Activated CD8-positive, alpha-beta memory T cell treated with anti-CD3 and anti-CD28 coated beads for 48 hours (primary cell): Measurements from ENCODE around the gene RSF1.

Experiments used
- DNase-seq, 3 experiments: peaks; one replicate each; pipeline ENCODE4 v3.0.0-alpha.2; 2020; ENCODE audit warnings: low read depth in 2 of 3, low spot score in 2 of 3

RSF1 gene

GRCh38 chr11:77752516-77752915 lies 68.0 kb downstream of the RSF1 start:
- no peak for DNase-seq

GRCh38 chr11:77750394-77751156 lies 69.9 kb downstream of the RSF1 start:
- no peak for DNase-seq

GRCh38 chr11:77749232-77749631 lies 71.3 kb downstream of the RSF1 start:
- DNase-seq, result no peak

- DNase-seq, result no peak
Observed at GRCh38 chr11:77748266-77748665, 72.3 kb downstream of the RSF1 start.

DNA sequence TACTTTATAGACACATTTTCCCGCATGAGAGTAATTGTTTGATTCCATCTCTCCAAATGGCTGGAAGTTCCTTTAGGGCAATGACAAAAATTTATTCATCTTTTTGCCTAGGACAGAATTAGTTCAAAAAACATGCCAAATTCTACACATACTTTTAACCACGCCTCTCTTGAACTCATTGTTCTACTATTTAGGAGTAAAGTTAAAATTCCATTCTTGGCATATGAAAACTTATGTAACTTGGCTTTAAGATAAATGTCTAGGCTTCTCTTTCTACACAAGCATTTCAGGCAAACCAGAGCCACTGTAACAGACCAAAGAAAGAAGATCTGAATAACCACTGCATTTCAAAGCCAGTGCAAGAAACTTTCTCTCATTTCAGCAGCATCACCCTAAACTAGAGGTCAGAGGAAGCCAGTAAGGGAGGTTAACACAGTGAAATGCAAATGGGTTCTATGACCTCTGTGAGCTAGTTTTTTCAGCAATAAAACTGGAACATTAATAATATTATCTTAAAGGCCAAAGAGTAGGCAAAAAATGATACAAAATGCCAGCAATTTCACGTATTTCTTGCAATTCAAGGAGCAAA lies 73.0 kb downstream of the RSF1 start:
- no peak for DNase-seq

DNA sequence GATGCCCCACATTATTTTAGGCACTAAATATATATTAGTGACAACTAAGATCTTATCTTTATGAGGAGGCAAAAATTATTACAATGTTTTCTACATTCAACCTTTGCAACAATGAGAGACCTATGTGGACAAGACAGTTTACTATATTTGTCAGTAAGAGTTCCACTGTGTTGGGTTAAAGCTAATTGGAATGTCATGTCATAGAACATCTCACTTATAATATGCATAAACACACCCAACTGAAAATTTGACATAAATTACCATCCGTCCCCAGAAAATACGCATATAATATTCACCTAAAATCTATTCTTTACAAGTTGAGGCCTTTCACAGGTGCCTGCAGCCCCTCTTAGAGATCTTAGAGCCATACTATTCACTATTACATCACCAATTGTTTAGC lies 84.0 kb downstream of the RSF1 start:
- no peak for DNase-seq

DNA sequence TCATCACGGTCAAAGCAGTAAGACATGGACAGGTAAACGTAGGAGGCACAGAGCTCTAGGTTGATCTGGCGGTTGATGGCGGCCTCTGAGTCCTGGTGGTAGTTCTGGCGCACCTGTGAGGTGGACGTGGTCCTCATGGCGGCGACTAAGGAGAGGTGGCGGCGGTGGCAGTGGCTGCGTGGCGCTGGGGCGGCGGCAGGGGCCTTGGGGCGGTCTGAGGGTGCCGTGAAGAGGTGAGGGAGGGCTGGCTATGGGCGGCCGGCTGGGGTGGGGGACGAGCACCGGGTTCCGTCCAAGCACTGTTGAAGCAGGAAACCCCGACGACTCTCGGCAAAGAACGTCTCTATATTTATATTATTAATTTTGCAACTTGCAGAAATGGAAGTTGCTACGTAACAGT lies 85.6 kb downstream of the RSF1 start:
- no peak for DNase-seq

DNA sequence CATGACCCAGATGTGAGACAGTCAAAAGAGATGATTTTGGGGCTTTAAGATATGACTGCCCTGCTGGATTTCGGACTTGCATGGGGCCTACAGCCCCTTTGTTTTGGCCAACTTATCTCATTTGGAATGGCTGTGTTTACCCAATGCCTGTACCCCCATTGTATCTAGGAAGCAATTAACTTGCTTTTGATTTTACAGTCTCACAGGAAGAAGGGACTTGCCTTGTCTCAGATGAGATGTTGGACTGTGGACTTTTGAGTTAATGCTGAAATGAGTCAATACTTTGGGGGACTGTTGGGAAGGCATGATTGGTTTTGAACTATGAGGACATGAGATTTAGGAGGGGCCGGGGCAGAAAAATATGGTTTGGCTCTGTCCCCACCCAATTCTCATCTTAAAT lies 88.4 kb downstream of the RSF1 start:
- DNase-seq, result no peak

- no peak for DNase-seq
Observed at GRCh38 chr11:77730789-77731188, 89.7 kb downstream of the RSF1 start.

DNA sequence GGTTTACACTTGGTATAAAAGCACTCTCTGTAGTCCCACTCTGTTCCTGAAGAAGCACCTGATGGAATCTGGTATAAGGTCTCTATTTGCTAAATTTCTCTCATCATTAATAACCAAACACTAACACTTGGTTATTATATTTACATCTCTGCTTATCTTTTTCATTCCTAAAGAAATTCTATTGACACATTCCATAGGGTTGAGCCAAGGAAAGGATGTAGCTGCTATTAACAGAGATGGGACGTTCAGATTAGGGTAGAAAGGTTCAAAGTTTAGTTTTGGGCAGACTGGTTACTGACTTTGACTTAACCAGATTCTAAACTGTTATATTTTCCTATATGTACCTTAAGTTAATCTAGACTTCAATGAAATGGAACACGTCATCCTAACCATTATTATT lies 91.5 kb downstream of the RSF1 start:
- DNase-seq, result no peak

DNA sequence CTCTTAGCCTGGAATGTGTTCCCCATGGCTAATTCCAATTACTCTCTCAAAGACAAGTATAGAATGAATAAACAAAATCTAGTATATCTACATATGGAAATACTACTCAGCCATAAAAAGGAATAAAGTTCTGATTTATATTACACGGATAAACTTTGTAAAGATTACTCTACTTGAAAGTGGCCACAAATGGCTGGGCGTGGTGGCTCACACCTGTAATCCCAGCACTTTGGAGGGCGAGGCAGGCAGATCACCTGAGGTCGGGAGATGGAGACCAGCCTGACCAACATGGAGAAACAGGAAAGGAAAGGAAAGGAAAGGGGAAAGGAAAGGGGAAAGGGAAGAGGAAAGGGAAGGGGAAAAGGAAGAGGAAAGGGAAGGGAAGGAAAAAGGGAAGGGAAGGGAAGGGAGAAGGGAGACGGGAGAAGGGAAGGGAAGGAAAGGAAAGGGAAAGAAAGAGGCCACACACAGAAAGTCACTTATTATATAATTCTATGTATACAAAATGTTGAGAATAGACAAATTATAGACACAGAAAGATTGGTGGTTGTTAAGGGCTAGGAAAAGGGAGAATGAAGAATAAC lies 92.2 kb downstream of the RSF1 start:
- DNase-seq, result no peak

DNA sequence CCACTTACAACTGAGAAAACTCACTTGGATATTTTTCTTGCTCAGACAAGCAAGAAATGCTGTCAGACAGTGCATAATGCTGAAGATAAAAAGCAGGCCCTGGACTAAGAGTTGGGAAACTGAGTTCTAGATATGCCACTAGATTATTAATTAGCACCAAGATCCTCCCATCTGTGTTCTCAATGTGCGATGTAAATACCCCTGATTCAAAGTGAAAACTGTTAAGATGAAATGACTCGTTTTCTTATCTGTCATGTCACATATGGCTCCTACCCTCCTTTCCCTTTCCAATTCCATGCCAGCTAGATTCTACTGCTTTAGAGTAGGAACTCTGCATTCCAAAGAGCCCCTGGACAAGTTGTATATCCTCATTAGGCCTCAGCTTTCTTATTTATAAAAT lies 94.0 kb downstream of the RSF1 start:
- DNase-seq, result no peak

- no peak for DNase-seq
Observed at GRCh38 chr11:77725433-77725832, 95.1 kb downstream of the RSF1 start.

GRCh38 chr11:77724636-77725035 lies 95.9 kb downstream of the RSF1 start:
- no peak for DNase-seq

GRCh38 chr11:77723024-77723423 lies 97.5 kb downstream of the RSF1 start:
- no peak for DNase-seq

- DNase-seq, result no peak
Observed at GRCh38 chr11:77710358-77710757, 110.2 kb downstream of the RSF1 start.

DNA sequence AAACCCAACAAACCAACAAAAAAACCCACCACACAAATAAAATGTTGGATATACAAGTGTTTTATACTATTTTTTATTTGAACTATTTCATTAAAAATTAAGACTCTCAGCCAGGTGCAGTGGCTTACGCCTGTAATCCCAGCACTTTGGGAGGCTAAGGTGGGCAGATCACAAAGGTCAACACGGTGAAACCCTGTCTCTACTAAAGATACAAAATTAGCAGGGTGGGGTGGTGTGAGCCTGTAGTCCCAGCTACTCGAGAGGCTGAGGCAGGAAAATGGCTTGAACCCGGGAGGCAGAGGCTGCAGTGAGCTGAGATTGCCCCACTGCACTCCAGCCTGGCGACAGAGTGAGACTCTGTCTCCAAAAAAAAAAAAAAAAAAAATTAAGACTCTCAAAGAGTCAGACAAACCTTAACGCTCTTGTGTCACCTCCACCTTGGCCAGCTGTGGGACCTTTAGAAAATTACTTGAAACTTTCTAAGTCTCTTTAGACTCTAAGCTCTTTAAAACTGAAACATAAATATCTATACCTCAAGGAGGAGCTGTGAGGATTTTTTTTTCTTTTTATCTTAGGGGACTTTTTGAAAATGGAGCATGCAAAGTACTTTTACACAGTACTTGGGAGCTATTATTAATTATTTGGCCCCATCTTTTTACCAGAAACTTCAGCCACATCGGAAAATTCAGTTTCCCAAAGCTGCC lies 114.5 kb downstream of the RSF1 start:
- DNase-seq, result no peak

DNA sequence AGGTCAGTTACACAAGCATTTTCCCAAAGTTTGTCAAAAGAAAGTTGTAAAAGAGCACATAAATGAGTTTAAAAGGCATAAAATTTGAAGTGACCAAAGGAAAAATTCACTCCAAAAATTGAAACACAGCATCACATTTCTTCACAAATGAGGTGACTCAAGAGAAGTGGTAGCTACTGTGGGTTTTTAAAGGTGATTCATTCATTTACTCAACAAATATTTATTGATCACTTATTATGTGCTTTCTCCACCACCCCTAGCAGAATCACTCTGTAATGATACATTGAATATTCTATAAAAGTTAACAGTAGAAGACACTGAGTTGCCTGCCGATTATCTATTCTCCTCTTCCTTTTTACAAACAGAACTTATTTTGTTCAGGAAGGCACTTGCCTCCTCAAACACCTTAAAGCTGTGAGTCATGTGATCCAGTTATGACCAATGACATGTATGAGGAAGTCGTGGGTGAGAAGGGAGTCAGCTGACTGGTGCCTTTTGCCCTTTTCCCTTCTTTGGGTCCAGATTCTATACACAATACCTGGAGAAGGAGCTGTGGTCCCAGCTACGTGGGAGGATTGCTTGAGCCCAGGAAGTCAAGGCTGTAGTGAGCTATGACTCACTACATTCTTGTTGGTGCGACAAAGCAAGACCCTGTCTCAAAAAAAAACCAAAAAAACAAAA lies 115.2 kb downstream of the RSF1 start:
- DNase-seq, result peak in 2 of 3 experiments; percentile 4 to 9

DNA sequence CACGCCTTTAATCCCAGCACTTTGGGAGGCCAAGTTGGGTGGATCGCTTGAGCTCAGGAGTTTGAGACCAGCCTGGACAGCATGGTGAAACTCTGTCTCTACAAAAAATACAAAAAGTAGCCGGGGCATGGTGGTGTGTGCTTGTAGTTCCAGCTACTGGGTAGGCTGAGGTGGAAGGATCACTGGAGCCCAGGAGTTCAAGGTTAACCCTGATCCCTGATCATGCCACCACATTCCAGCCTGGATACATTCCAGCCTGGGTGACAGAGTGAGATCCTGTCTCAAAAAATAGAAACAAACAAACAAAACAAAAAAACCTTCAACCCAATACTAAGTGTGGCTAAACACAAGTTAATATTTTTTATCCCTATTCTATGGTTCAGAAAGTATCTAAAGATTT lies 116.5 kb downstream of the RSF1 start:
- DNase-seq, result no peak

GRCh38 chr11:77699425-77699824 lies 121.1 kb downstream of the RSF1 start:
- DNase-seq, result no peak

DNA sequence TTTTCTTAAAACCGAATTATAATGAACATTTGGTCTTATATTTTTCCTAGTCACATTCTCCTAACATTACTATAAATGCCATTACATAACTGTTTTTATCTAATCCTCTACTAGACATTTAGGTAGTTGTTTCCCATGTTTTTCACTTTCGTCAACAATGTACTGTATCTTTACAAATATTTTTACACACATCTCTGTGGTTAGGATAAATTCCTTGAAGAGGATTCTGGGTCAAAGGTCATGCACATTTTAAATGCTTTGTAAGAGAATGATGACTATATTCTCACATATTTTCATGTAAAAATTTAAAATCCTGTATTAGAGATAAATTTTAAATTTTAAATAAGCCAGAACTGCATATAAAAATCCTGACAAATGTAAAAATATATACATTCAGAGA lies 121.6 kb downstream of the RSF1 start:
- no peak for DNase-seq

GRCh38 chr11:77697865-77698264 lies 122.7 kb downstream of the RSF1 start:
- no peak for DNase-seq
